Sigmoid colon (tissue), 7 donors: ENCODE results near the gene GRID1. TPM values are rescaled to one million over a fixed set of nuclear protein-coding genes. Genes with fewer than 3 reads are reported as not detected.

ENCODE experiments used
- DNase-seq: peaks from one replicate; pipeline ENCODE4 v3.0.0-alpha.2; 2019
- H3K27ac ChIP-seq, 4 donors: fragments of 200-600 bp; sonication (generic); one replicate each; pipeline ENCODE4 v1.5.1; 2016 to 2019; ENCODE audit warnings: mild to moderate bottlenecking in 1 of 4
- H3K27me3 ChIP-seq, 3 donors: fragments of 200-600 bp; sonication (generic); one replicate each; pipeline ENCODE4 v1.5.1; 2019; ENCODE audit warnings: mild to moderate bottlenecking in 1 of 3
- H3K36me3 ChIP-seq, 4 donors: fragments of 200-600 bp; sonication (generic); one replicate each; pipeline ENCODE4 v1.5.1; 2016 to 2019
- H3K4me1 ChIP-seq, 4 donors: fragments of 200-600 bp; sonication (generic); one replicate each; pipeline ENCODE4 v1.5.1; 2017 to 2019
- H3K4me3 ChIP-seq, 4 donors: fragments of 200-600 bp; sonication (generic); one replicate each; pipeline ENCODE4 v1.5.1; 2017 to 2019; ENCODE audit warnings: mild to moderate bottlenecking in 2 of 4, moderate library complexity in 1 of 4
- H3K9me3 ChIP-seq, 4 donors: fragments of 200-600 bp in 3 of 4; sonication (generic) in 3 of 4; one replicate each; pipeline versions ENCODE4 v1.5.1 to v1.6.1; 2013 to 2019
- EP300 ChIP-seq, 4 donors: sonication (generic); formaldehyde crosslinking; IDR thresholded peaks; one replicate each; pipeline ENCODE4 v1.6.1; 2017; ENCODE audit warnings: antibody characterized with exemption in 4 of 4
- POLR2A ChIP-seq, 2 donors: fragments of 450-650 bp; IDR thresholded peaks; one replicate each; pipeline ENCODE4 v1.6.1; 2016; ENCODE audit warnings: antibody characterized with exemption in 2 of 2, mild to moderate bottlenecking in 2 of 2, moderate library complexity in 2 of 2
- POLR2AphosphoS5 ChIP-seq, 4 donors: sonication (generic); formaldehyde crosslinking; IDR thresholded peaks; one replicate each; pipeline ENCODE4 v1.6.1; 2017; ENCODE audit warnings: antibody characterized with exemption in 4 of 4
- WGBS, 2 donors: extraction: QIAGEN DNeasy Blood & Tissue Kit; methylation state at CpG; one replicate each; pipeline ENCODE4 v1.1.7; 2013; 5-methylcytosine and 5-hydroxymethylcytosine counted together
- intact Hi-C: fragments of 100-400 bp; cut with DNase I; formaldehyde crosslinking; loops from one replicate; pipeline ENCODE4 v1.15.1; 2023
- polyA plus RNA-seq, 3 donors: library from polyadenylated mRNA; stranded (reverse); fragments of 200-250 nt; gene quantifications; one replicate each; pipeline ENCODE4 v1.2.3, GENCODE V29; 2013
- total RNA-seq, 4 donors: library from RNA; depleted of rRNA; stranded (reverse); fragments of >200 nt; gene quantifications; one replicate each; pipeline ENCODE4 v1.1.0, GENCODE V29; 2016
- TF ChIP-seq, protein P1 (sequence below), 4 experiments: fragments of 450-650 bp in 3 of 4; fragments of 200-600 bp in 1 of 4; IDR thresholded peaks; one replicate each; pipeline ENCODE4 v1.5.1; 2016 to 2019; ENCODE audit warnings: antibody characterized with exemption in 4 of 4, mild to moderate bottlenecking in 3 of 4, moderate library complexity in 2 of 4
- donor health status: healthy with polysubstance abuse.
- donor health status: Bipolar disorder and iron deficiency.
- donor health status: healthy.

Gene GRID1
- total and polyA plus RNA-seq, 7 donors = 0.66 to 4.7 (median 1.1) TPM; not detected in 2

DNA sequence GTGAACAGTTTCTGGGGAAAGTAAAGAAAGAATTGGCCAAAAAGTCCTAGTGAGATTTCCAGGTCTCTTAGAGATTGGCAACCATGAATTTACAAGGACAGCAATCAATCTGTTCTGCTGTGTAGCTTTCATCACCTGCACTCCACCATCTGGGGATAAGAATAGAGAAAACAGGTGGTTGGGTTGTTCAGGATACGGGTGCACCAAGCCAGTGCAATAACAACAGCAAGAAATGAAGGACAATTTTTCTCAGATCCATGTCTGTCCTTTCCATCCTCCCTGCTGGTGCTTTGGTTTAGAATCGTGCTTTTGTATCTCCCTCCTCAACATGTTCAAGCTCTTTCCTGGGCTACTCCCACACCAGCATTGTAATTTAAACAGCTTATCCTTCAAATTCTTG lies 787.7 kb downstream of the GRID1 start:
- intact Hi-C loops = no loop called here
- Histone ChIP-seq H3K4me3 (no peak overlapping the region), H3K9me3 (peaks cover 0 to 3% (median 0%) of the 10 kb centered on the region in 4 donors), H3K36me3 (no peaks in the 10 kb centered on the region), H3K4me1 (no peaks in the 10 kb centered on the region), H3K27ac (no peak overlapping the region), H3K27me3 (no peaks in the 10 kb centered on the region)
- DNase-seq = no peak
- TF ChIP-seq, protein P1, sequence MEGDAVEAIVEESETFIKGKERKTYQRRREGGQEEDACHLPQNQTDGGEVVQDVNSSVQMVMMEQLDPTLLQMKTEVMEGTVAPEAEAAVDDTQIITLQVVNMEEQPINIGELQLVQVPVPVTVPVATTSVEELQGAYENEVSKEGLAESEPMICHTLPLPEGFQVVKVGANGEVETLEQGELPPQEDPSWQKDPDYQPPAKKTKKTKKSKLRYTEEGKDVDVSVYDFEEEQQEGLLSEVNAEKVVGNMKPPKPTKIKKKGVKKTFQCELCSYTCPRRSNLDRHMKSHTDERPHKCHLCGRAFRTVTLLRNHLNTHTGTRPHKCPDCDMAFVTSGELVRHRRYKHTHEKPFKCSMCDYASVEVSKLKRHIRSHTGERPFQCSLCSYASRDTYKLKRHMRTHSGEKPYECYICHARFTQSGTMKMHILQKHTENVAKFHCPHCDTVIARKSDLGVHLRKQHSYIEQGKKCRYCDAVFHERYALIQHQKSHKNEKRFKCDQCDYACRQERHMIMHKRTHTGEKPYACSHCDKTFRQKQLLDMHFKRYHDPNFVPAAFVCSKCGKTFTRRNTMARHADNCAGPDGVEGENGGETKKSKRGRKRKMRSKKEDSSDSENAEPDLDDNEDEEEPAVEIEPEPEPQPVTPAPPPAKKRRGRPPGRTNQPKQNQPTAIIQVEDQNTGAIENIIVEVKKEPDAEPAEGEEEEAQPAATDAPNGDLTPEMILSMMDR (IDR thresholded peaks at IDR 0.05) = no peak
- TF ChIP-seq POLR2AphosphoS5 (IDR thresholded peaks at IDR 0.05) = no peak
- no peak for TF ChIP-seq EP300 (IDR thresholded peaks at IDR 0.05)
- TF ChIP-seq POLR2A (IDR thresholded peaks at IDR 0.05) = no peak
- 75 to 80% methylated on average over 2 of the region's 2 CpGs for WGBS, 2 donors

DNA sequence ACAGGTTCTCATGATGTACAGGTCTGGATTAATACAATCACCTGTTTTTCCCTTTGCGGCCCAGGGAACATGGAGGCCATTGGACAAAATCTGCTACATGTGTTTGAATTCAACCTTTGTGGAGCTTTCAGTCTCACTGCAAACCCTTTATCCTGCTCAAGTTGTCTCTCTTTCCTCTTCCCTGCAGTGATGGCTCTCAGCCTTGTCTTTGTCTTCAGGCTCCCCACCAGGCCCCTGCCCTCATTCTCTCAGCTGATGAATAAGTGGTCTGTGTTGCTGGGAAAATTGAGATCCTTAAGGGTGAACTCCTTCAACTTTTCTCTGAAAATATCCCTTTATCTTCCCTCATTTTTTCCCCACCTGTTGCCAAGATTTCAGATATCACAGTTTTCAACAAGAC lies 791.2 kb downstream of the GRID1 start:
- 91 to 97% methylated on average over 1 of the region's 1 CpG for WGBS, 2 donors
- TF ChIP-seq, protein P1 (IDR thresholded peaks at IDR 0.05) = no peak
- no peak for TF ChIP-seq EP300 (IDR thresholded peaks at IDR 0.05)
- TF ChIP-seq POLR2A (IDR thresholded peaks at IDR 0.05) = no peak
- no peak for TF ChIP-seq POLR2AphosphoS5 (IDR thresholded peaks at IDR 0.05)
- DNase-seq = no peak
- Histone ChIP-seq H3K4me3 (no peak overlapping the region), H3K27ac (no peak overlapping the region), H3K36me3 (no peaks in the 10 kb centered on the region), H3K4me1 (no peaks in the 10 kb centered on the region), H3K9me3 (no peaks in the 10 kb centered on the region), H3K27me3 (no peaks in the 10 kb centered on the region)
- intact Hi-C loops = no loop called here

DNA sequence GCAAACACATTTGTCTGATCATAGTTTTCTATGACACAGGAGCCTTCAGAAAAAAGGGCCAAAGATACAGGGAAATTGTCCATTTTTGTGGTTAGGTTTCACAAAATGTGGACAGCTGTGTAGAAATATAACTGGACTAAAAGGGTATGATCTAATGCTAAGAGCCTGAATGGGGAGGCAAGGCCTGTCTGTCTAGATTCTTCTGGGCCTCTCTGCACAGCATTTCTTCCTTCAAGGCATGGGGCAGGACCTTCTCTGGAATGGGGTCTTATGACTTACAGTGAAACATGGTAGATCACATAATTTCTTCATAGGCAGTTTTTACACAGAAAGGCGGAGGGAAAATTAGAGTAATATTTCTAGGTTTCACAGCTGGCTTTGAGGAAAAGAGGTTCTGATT lies 795.7 kb downstream of the GRID1 start:
- Histone ChIP-seq H3K4me3 (no peak overlapping the region), H3K27me3 (no peaks in the 10 kb centered on the region), H3K36me3 (no peaks in the 10 kb centered on the region), H3K9me3 (no peaks in the 10 kb centered on the region), H3K27ac (no peak overlapping the region), H3K4me1 (no peaks in the 10 kb centered on the region)
- intact Hi-C loops = no loop called here
- 96% methylated on average over 1 of the region's 1 CpG for WGBS, 2 donors
- TF ChIP-seq POLR2A (IDR thresholded peaks at IDR 0.05) = no peak
- TF ChIP-seq, protein P1 (IDR thresholded peaks at IDR 0.05) = no peak
- TF ChIP-seq EP300 (IDR thresholded peaks at IDR 0.05) = no peak
- no peak for TF ChIP-seq POLR2AphosphoS5 (IDR thresholded peaks at IDR 0.05)
- DNase-seq = no peak

DNA sequence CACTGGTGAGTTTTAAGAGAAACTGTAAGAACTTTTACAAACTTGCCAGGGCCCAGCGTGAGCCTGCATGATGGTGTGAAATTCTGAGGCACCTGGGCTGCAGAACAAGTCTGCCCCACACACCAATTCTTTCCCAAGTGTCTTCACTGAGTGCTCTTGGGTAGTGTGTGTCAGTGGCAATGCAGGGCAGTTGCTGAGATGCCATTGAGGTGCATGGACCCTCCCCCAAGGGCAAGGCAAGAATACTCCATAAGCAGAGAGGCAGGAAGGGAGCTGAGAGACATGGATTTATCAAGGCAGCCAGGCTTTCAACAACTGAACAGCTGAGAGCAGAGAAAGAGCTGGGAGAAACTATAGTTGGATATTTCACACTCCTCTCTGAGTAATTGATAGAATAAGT lies 801.2 kb downstream of the GRID1 start:
- no peak overlapping the region for H3K27ac ChIP-seq
- H3K36me3 ChIP-seq = no peaks in the 10 kb centered on the region
- no peaks in the 10 kb centered on the region for H3K27me3 ChIP-seq
- 49 to 65% methylated on average over 1 of the region's 1 CpG for WGBS, 2 donors
- H3K9me3 ChIP-seq = no peaks in the 10 kb centered on the region
- no peak overlapping the region for H3K4me3 ChIP-seq
- H3K4me1 ChIP-seq = no peaks in the 10 kb centered on the region
- intact Hi-C loops = no loop called here
- no peak for DNase-seq
- TF ChIP-seq POLR2AphosphoS5 (IDR thresholded peaks at IDR 0.05) (no peak), EP300 (IDR thresholded peaks at IDR 0.05) (no peak), POLR2A (IDR thresholded peaks at IDR 0.05) (no peak)
- TF ChIP-seq, protein P1 (IDR thresholded peaks at IDR 0.05) = no peak

DNA sequence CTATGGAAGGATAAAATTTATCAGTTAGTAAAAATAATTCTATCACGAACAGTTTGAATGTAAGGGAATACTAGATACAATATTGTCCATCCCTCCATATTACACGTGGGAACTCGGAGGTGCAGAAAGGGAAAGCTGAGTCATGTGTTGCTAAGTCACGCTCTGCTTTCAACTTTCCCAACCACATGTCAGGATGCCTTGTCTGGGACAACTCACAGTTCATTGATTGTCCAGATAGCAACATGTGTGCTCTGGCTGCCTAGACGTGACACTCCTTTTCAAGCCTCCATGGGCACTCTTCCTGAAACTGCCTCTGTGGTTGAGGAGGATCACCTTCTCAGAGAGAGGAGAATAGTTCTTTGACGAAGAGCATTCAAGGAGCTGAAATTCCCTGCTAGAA lies 808.1 kb downstream of the GRID1 start:
- TF ChIP-seq POLR2AphosphoS5 (IDR thresholded peaks at IDR 0.05) = no peak
- Histone ChIP-seq H3K27me3 (no peaks in the 10 kb centered on the region), H3K27ac (no peak overlapping the region), H3K4me1 (no peaks in the 10 kb centered on the region), H3K36me3 (no peaks in the 10 kb centered on the region), H3K9me3 (no peaks in the 10 kb centered on the region), H3K4me3 (no peak overlapping the region)
- DNase-seq = no peak
- 86% methylated on average over 6 of the region's 6 CpGs for WGBS, 2 donors
- intact Hi-C loops = no loop called here
